Ishikawa (cell line): ENCODE measurements around the gene RFC4.
A peak's percentile ranks its signal among the peaks of the same experiment; 100 is the strongest.

Experiments
- CEBPB ChIP-seq: IDR thresholded peaks from 2 replicates; pipeline ENCODE4 v1.6.1; 2012
- CREB1 ChIP-seq: IDR thresholded peaks from 2 replicates; pipeline ENCODE4 v1.6.1; 2012; ENCODE audit warnings: low read depth
- EGR1 ChIP-seq: IDR thresholded peaks from 2 replicates; pipeline ENCODE4 v1.6.1; 2012
- EP300 ChIP-seq: IDR thresholded peaks from 2 replicates; pipeline ENCODE4 v1.6.1; 2012; ENCODE audit warnings: borderline replicate concordance
- FOXM1 ChIP-seq: IDR thresholded peaks from 2 replicates; pipeline ENCODE4 v1.6.1; 2012; ENCODE audit warnings: low read depth, borderline replicate concordance
- NFIC ChIP-seq: IDR thresholded peaks from 2 replicates; pipeline ENCODE4 v1.6.1; 2012
- RAD21 ChIP-seq: IDR thresholded peaks from 2 replicates; pipeline ENCODE4 v1.6.1; 2012; ENCODE audit warnings: low read depth
- REST ChIP-seq: IDR thresholded peaks from 2 replicates; pipeline ENCODE4 v1.6.1; 2012; ENCODE audit warnings: low read depth, mild to moderate bottlenecking
- TCF12 ChIP-seq: IDR thresholded peaks from 2 replicates; pipeline ENCODE4 v1.6.1; 2012; ENCODE audit warnings: low read depth
- TEAD4 ChIP-seq: IDR thresholded peaks from 2 replicates; pipeline ENCODE4 v1.6.1; 2012
- YY1 ChIP-seq: IDR thresholded peaks from 2 replicates; pipeline ENCODE4 v1.6.1; 2012; ENCODE audit warnings: low read depth
- ZBTB7A ChIP-seq: IDR thresholded peaks from 2 replicates; pipeline ENCODE4 v1.6.1; 2012; ENCODE audit warnings: low read depth
- TF ChIP-seq, protein P1 (sequence below): IDR thresholded peaks from 2 replicates; pipeline ENCODE4 v1.6.1; 2012
- TF ChIP-seq, protein P2 (sequence below): IDR thresholded peaks from 2 replicates; pipeline ENCODE4 v1.6.1; 2012

The RFC4 gene

GRCh38 chr3:186790261-186790981, 15.9 kb downstream of the RFC4 start:
- TF ChIP-seq FOXM1 (peak; percentile 30; the same call in 1 of the 2 replicates), RAD21 (no peak), NFIC (peak; percentile 14; the same call in 1 of the 2 replicates), ZBTB7A (no peak), YY1 (peak; percentile 25; the same call in 1 of the 2 replicates), TEAD4 (peak; percentile 6; the same call in 1 of the 2 replicates), TCF12 (no peak)
- TF ChIP-seq, protein P1, sequence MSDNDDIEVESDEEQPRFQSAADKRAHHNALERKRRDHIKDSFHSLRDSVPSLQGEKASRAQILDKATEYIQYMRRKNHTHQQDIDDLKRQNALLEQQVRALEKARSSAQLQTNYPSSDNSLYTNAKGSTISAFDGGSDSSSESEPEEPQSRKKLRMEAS, result peak; percentile 50
- TF ChIP-seq, protein P2, sequence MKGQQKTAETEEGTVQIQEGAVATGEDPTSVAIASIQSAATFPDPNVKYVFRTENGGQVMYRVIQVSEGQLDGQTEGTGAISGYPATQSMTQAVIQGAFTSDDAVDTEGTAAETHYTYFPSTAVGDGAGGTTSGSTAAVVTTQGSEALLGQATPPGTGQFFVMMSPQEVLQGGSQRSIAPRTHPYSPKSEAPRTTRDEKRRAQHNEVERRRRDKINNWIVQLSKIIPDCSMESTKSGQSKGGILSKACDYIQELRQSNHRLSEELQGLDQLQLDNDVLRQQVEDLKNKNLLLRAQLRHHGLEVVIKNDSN, result no peak

- TF ChIP-seq RAD21 (no peak), CREB1 (no peak), TEAD4 (no peak), REST (no peak), NFIC (no peak), CEBPB (no peak), ZBTB7A (no peak), EGR1 (no peak), FOXM1 (no peak)
- TF ChIP-seq, protein P1, result no peak
- TF ChIP-seq, protein P2, result no peak
Measured at GRCh38 chr3:186789554-186790260, 16.6 kb downstream of the RFC4 start.

- TF ChIP-seq EGR1 (peak; percentile 5; the same call in 1 of the 2 replicates), FOXM1 (peak; percentile 10; the same call in 1 of the 2 replicates), TEAD4 (no peak)
Measured at GRCh38 chr3:186788482-186789370, 17.6 kb downstream of the RFC4 start.

DNA sequence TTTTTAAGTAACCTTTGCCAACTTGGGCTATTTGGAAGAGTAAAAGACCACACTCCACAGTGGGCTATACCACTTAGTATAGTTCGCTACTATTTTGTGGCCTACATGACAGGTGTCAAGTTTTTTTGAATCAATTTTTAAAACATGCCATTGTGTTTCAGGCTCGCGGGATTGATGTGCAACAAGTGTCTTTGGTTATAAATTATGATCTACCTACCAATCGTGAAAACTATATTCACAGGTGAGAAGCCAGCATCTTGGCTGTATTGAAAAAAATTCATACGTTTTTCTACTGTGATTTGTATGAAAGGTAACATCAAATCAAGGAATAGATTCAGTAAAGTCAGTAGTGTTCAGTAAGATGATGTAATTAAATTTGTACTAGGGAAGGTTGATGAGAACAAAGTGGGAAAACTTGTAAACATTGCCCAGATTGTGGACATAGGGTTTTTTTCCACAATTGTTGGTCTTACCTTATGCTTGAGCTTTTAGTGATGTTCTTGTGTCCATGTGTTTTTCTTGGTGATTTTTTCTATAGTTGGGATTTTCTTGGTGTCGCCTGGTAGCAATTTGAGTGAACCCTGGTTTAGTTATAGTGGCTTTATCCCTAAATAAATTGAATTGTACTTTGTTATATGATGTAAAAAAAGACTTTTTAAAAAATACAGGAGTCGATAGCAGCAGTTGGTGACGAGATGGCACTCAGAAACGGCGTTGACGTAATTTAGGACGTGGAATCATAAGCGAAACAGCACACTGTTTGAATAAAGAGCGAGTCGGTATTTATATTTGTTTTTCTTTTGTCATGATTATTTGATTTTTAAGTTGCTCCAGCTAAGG, 18.4 kb downstream of the RFC4 start:
- no peak for TF ChIP-seq NFIC
- TF ChIP-seq EGR1, result no peak
- TF ChIP-seq FOXM1, result peak; percentile 14; the same call in 1 of the 2 replicates

GRCh38 chr3:186786922-186787321, 19.4 kb downstream of the RFC4 start:
- TF ChIP-seq EP300, result no peak
- no peak for TF ChIP-seq CREB1
- TF ChIP-seq REST, result no peak
- TF ChIP-seq EGR1, result no peak
- no peak for TF ChIP-seq FOXM1
